Right lobe of liver (tissue), 4 donors: ENCODE measurements around the gene NOC2L.

Experiments used
- POLR2A ChIP-seq: fragments of 450-650 bp; IDR thresholded peaks from one replicate; pipeline ENCODE4 v1.6.1; 2017; ENCODE audit warnings: antibody characterized with exemption, mild to moderate bottlenecking
- TF ChIP-seq, protein P1 (sequence below), 4 donors: fragments of 200-600 bp in 3 of 4; fragments of 450-650 bp in 1 of 4; IDR thresholded peaks; one replicate each; pipeline versions ENCODE4 v1.5.1 to v1.8.0; 2016 to 2022; ENCODE audit warnings: antibody characterized with exemption in 4 of 4, mild to moderate bottlenecking in 2 of 4
- donor health status: DM: no; HTN: no; CAD: no.
- donor health status: DM: no; HTN: no; CAD: no.
- donor health status: DM: no; HTN: yes; CAD: no.

DNA sequence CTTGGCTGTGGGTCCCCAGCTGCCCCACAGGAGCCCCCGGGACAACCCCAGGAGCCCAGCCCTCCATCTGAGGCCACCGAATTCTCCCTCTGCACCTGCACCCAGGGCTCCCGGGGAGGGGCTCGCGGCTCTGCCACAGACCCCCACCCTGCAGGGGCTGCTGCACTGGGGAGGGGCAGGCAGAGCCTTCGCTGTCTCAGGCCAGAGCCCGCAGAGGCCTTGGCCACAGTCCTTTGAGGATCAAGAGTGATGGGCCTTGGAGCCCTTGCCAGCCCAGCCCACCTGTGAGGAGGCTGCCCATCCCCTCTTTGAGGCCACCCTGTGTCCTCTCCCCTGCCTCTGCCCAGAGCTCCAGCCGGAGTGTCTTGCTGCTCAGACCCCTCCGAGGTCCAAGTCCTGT, 16.3 kb upstream of the NOC2L start:
- TF ChIP-seq, protein P1, sequence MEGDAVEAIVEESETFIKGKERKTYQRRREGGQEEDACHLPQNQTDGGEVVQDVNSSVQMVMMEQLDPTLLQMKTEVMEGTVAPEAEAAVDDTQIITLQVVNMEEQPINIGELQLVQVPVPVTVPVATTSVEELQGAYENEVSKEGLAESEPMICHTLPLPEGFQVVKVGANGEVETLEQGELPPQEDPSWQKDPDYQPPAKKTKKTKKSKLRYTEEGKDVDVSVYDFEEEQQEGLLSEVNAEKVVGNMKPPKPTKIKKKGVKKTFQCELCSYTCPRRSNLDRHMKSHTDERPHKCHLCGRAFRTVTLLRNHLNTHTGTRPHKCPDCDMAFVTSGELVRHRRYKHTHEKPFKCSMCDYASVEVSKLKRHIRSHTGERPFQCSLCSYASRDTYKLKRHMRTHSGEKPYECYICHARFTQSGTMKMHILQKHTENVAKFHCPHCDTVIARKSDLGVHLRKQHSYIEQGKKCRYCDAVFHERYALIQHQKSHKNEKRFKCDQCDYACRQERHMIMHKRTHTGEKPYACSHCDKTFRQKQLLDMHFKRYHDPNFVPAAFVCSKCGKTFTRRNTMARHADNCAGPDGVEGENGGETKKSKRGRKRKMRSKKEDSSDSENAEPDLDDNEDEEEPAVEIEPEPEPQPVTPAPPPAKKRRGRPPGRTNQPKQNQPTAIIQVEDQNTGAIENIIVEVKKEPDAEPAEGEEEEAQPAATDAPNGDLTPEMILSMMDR (IDR thresholded peaks at IDR 0.05) = no peak
- no peak for TF ChIP-seq POLR2A
